ENCODE results near the gene ABCB11. TPM values are rescaled to one million over a fixed set of nuclear protein-coding genes. Genes with fewer than 3 reads are reported as not detected.

Gene ABCB11
- total and polyA plus RNA-seq, 10 of the 15 experiments (the other 5 are each of a cell fraction or from before 2014, with no cell fraction given), result not detected

DNA sequence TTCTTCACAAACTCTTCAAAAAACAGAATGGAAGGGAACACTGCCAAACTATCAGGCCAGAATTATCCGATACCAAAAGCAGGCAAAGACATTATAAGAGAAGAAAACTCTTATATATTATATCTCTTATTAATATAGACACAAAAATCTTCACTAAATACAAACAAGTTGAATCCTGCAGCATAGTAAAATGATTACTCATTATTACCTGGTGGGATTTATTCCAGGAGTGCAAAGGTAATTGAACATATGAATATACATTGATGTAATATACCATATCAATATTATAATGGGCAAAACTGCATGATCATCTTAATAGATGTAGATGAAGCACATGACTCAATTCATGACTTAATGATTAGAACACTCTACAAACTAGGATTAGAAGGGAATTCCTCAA lies 25.1 kb downstream of the ABCB11 start (continued):
- TF ChIP-seq, protein P1, sequence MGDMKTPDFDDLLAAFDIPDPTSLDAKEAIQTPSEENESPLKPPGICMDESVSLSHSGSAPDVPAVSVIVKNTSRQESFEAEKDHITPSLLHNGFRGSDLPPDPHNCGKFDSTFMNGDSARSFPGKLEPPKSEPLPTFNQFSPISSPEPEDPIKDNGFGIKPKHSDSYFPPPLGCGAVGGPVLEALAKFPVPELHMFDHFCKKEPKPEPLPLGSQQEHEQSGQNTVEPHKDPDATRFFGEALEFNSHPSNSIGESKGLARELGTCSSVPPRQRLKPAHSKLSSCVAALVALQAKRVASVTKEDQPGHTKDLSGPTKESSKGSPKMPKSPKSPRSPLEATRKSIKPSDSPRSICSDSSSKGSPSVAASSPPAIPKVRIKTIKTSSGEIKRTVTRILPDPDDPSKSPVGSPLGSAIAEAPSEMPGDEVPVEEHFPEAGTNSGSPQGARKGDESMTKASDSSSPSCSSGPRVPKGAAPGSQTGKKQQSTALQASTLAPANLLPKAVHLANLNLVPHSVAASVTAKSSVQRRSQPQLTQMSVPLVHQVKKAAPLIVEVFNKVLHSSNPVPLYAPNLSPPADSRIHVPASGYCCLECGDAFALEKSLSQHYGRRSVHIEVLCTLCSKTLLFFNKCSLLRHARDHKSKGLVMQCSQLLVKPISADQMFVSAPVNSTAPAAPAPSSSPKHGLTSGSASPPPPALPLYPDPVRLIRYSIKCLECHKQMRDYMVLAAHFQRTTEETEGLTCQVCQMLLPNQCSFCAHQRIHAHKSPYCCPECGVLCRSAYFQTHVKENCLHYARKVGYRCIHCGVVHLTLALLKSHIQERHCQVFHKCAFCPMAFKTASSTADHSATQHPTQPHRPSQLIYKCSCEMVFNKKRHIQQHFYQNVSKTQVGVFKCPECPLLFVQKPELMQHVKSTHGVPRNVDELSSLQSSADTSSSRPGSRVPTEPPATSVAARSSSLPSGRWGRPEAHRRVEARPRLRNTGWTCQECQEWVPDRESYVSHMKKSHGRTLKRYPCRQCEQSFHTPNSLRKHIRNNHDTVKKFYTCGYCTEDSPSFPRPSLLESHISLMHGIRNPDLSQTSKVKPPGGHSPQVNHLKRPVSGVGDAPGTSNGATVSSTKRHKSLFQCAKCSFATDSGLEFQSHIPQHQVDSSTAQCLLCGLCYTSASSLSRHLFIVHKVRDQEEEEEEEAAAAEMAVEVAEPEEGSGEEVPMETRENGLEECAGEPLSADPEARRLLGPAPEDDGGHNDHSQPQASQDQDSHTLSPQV (IDR thresholded peaks at IDR 0.05), result no peak
- no peak for TF ChIP-seq MTA2 (IDR thresholded peaks at IDR 0.05; ENCODE audit: low read depth)
- TF ChIP-seq, protein P2, sequence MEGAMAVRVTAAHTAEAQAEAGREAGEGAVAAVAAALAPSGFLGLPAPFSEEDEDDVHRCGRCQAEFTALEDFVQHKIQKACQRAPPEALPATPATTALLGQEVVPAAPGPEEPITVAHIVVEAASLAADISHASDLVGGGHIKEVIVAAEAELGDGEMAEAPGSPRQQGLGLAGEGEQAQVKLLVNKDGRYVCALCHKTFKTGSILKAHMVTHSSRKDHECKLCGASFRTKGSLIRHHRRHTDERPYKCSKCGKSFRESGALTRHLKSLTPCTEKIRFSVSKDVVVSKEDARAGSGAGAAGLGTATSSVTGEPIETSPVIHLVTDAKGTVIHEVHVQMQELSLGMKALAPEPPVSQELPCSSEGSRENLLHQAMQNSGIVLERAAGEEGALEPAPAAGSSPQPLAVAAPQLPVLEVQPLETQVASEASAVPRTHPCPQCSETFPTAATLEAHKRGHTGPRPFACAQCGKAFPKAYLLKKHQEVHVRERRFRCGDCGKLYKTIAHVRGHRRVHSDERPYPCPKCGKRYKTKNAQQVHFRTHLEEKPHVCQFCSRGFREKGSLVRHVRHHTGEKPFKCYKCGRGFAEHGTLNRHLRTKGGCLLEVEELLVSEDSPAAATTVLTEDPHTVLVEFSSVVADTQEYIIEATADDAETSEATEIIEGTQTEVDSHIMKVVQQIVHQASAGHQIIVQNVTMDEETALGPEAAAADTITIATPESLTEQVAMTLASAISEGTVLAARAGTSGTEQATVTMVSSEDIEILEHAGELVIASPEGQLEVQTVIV (IDR thresholded peaks at IDR 0.05; ENCODE audit: borderline replicate concordance, partially characterized antibody), result no peak
- no peak for TF ChIP-seq STAT3 (IDR thresholded peaks at IDR 0.05; ENCODE audit: low read depth, low read length)
- no peak for TF ChIP-seq NBN (IDR thresholded peaks at IDR 0.05)
- no peak for TF ChIP-seq RELA (IDR thresholded peaks at IDR 0.05; ENCODE audit: borderline replicate concordance, partially characterized antibody)
- no peak for TF ChIP-seq SUPT20H (IDR thresholded peaks at IDR 0.05; ENCODE audit: borderline replicate concordance, control insufficient read depth, low read depth, low read length)

Data from GM12878 (cell line).